Hematopoietic multipotent progenitor cell treated with erythropoietin and hydrocortisone succinate and interleukin-3 and kit ligand, for 17 days (in vitro differentiated cells): ENCODE measurements around the gene ABLIM1.

ENCODE experiments used
- DNase-seq: peaks from one replicate; pipeline ENCODE4 v3.0.0-alpha.2; 2015; ENCODE audit warnings: low spot score

ABLIM1 gene

GRCh38 chr10:114406455-114406854 lies 251.6 kb downstream of the ABLIM1 start:
- DNase-seq: no peak

GRCh38 chr10:114405011-114405350 lies 253.1 kb downstream of the ABLIM1 start:
- no peak for DNase-seq

- DNase-seq: no peak
Measured at GRCh38 chr10:114404171-114405010, 253.7 kb downstream of the ABLIM1 start, which contains the start of gene AFAP1L2. Gene AFAP1L2 (minus strand): TSS chr10:114404502. CDS start chr10:114404455, 47 bp downstream.

- DNase-seq: no peak
Measured at GRCh38 chr10:114403541-114404161, 254.4 kb downstream of the ABLIM1 start.

GRCh38 chr10:114402871-114403540 lies 255.1 kb downstream of the ABLIM1 start:
- no peak for DNase-seq

- DNase-seq: no peak
Measured at GRCh38 chr10:114402233-114402632, 255.8 kb downstream of the ABLIM1 start.

GRCh38 chr10:114401195-114401791 lies 256.8 kb downstream of the ABLIM1 start:
- DNase-seq: no peak

GRCh38 chr10:114400091-114400490 lies 258.0 kb downstream of the ABLIM1 start:
- DNase-seq: no peak

GRCh38 chr10:114399576-114399975 lies 258.5 kb downstream of the ABLIM1 start:
- no peak for DNase-seq

GRCh38 chr10:114398587-114399331 lies 259.3 kb downstream of the ABLIM1 start:
- DNase-seq: no peak

GRCh38 chr10:114397651-114398145 lies 260.4 kb downstream of the ABLIM1 start:
- DNase-seq: no peak

- no peak for DNase-seq
Measured at GRCh38 chr10:114396464-114396863, 261.6 kb downstream of the ABLIM1 start.

- DNase-seq: no peak
Measured at GRCh38 chr10:114395366-114396022, 262.6 kb downstream of the ABLIM1 start.

GRCh38 chr10:114394531-114394930 lies 263.5 kb downstream of the ABLIM1 start:
- DNase-seq: no peak

- DNase-seq: no peak
Measured at GRCh38 chr10:114393886-114394285, 264.2 kb downstream of the ABLIM1 start.

- DNase-seq: no peak
Measured at GRCh38 chr10:114393482-114393881, 264.6 kb downstream of the ABLIM1 start.

GRCh38 chr10:114392112-114392835 lies 265.8 kb downstream of the ABLIM1 start:
- DNase-seq: no peak

- DNase-seq: no peak
Measured at GRCh38 chr10:114391599-114391998, 266.5 kb downstream of the ABLIM1 start.

GRCh38 chr10:114389426-114389825 lies 268.6 kb downstream of the ABLIM1 start:
- DNase-seq: no peak

GRCh38 chr10:114388275-114388674 lies 269.8 kb downstream of the ABLIM1 start:
- DNase-seq: no peak
